GM19099 (cell line): Measurements from ENCODE around the gene ENTHD1.

Experiments
- POLR2A ChIP-seq: IDR thresholded peaks from 3 replicates; pipeline ENCODE4 v1.6.1; 2011; ENCODE audit warnings: low read depth; ENCODE audit not compliant: insufficient read length; ENCODE audit errors: extremely low read depth

The ENTHD1 gene

DNA sequence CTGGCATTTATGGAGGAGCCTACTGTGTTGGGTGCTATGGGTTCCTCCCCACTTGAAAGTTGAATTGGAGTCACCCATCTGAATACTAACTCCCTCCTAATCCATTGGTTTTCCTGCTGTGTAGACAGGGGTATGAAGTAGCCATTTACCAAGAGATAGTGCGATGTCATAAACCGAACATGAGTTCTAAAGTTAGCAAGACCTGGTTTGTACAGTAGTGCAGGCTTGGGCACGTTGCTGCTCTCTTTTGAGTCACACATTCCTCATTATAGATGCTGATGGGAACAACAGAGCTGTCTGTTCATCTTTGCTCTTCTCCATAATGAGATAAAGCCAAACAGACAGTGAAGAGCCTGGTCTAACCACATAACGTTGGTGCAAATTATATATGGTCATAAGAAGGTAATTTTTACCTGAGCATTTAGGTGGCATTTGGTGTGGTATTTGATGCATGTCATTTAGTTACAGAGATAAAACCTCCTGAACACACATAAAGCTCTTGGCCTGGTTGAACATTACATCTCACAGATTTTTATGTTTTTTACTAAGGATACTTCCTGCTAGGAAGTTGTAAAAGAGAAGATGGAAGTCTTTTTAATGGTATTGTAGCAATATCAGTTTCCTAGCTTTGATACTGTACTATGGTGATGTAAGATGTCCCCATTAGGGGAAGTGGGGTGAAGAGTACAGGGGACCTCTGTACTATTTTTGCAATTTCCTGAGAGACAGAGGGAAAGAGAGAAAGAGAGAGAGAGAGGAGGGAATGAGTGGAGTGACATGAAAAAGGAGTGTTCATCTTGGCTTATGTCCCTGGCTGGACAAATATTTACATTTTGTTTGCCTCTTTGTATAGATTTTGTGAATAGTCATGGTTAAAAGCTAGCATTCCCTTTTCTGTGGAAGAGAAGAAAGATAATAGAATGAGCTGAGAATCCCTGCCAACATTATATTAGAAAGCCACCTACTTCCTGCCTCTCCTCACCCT lies 35.3 kb upstream of the ENTHD1 start:
- TF ChIP-seq POLR2A: no peak

DNA sequence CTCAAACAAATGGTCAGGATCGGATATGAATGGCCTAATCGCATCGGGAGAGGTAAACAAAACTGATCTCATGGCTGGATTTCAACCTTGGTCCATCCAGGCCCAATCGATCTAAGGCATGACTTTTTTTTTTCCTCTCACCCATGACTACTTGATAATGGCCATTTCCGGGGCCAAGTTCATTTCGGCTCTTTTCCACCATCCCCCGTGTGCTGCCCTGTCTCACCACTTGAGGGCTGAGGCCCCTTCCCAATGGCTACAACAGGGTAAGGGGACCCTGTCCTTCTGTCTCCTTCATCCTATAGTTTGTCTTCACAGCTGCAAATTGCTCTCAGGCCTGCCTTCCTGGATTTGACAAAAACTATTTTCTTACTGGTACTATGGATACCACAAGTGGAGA lies 34.0 kb upstream of the ENTHD1 start:
- no peak for TF ChIP-seq POLR2A

DNA sequence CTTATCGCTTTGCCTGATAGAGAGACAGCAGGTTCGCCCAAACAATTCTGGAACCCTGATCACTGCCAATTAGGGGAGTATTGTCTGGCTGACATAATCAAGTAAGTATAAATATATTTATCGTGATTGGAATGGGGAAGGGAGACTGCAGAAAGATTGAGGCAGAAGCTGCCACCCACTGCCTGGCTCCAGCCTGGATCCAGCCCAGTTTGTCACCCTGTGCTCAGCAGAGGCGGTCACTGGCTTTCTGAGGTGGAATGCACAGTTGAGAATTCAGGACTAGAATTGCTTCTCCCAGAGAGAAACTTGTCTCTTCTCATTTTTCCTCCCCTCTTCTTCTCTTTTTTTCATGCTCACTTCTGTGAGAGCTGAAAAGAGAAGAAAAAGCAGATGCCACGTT lies 33.2 kb upstream of the ENTHD1 start:
- TF ChIP-seq POLR2A: no peak

DNA sequence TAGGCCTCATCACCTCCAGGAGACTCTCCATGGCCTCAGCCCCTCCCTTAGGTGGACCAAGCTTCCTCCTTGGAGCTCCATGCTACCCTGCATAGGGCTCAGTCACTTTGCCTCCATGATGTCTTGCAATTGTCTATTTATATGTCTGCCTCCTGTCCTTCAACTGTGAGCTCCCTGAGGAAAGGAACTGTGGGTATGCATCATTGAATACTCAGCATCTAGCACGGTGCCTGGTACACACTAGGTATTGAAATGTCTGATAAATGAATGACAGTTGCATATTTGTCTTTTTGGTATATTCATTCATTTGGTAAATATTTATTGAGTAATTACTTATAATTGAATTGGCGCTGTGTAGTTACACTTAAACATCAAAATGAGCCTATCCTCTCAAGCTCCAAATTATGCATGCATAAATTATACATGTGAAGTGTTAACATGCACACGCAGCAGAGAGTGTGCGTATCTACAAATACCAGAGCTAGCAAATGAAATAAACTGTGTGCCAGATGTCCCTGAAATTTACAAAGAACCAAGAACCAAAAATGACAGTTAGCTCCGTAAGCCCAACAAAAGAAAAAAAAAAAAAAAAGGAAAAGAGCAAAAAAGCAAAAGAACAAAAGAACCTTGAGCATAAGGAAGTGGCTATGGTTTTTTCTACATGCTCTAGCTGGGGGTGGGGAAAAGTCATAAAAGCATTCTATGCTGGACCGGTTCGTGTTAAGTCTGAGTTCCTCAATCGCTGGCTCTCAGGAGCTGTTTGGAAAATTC lies 32.5 kb upstream of the ENTHD1 start:
- no peak for TF ChIP-seq POLR2A

DNA sequence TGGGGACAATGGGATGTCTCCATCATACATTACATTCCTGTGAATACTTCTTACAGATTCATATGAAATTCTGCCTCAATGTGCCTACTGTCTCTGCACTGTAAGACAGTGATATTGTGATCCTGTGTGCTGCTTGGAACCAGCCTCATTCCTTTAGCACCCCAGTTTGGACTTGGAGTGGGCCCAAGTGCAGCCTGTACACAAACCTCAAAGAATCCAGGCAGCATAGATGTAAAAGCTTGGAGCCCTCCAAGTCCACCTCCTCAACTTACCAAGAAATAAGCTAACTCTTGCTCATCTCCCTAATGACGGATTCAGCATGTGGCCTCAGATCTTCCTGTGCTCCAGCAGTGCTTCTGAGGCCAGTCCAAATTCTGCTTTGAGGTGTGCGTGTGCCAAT lies 31.7 kb upstream of the ENTHD1 start:
- no peak for TF ChIP-seq POLR2A

DNA sequence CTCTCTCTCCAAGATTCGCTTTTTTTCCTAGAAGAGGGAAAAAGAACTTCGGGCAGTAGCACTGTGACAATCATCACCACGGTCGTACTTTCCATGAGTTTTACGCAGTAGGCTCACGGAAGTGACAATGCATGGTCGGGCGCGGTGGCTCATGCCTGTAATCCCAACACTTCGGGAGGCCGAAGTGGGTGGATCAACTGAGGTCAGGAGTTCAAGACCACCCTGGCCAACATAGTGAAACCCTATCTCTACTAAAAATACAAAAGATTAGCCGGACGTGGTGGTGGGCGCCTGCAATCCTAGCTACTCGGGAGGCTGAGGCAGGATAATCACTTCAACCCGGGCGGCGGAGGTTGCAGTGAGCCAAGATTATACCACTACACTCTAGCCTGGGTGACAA lies 30.7 kb upstream of the ENTHD1 start:
- TF ChIP-seq POLR2A: no peak

DNA sequence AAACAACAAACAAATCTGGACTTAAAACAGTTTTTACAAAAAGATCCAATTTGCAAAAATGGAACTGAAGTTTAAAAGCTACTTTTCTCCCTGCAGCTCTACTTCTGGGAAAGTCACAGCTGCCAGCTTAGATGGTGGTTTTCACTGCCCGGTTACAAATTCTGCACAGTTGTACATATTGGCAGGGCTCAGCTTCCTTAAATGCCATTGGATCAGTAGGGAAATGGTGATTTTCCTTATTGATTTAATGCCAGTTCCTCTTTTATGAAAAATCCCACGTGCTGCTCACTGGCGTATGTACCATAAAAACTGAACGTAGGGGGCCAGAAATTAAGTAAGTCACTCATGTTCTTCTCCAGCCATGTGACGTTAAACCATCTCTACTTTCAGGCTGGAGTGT lies 30.1 kb upstream of the ENTHD1 start:
- no peak for TF ChIP-seq POLR2A

DNA sequence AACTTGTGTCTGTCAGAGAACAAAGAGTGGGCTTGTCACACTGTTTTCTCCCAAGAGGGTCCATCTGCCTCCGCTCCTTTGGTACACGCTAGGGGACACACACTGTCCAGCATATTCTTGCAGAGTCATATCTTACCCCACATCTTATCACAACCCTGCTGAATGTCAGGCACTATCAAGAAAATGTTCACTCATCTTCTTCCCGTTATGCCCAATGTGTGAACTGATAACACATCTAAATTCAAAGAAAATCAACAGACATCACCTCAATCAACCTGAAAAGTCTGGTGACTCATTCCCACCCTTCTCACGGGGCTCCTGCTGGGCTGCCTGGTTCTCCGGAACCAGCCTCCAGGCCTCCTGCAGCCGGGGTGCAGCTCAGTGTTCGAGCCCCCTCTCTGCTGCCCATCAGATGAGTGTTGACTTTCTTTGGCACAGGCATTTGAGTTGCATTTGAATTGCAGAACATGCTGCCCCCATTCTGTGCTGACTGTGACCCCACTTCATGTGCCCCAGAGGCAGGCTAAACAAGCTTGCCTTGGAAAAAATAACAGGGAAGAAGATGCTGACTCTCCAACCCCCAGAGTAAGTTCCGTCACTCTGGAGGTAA lies 26.7 kb upstream of the ENTHD1 start:
- no peak for TF ChIP-seq POLR2A

DNA sequence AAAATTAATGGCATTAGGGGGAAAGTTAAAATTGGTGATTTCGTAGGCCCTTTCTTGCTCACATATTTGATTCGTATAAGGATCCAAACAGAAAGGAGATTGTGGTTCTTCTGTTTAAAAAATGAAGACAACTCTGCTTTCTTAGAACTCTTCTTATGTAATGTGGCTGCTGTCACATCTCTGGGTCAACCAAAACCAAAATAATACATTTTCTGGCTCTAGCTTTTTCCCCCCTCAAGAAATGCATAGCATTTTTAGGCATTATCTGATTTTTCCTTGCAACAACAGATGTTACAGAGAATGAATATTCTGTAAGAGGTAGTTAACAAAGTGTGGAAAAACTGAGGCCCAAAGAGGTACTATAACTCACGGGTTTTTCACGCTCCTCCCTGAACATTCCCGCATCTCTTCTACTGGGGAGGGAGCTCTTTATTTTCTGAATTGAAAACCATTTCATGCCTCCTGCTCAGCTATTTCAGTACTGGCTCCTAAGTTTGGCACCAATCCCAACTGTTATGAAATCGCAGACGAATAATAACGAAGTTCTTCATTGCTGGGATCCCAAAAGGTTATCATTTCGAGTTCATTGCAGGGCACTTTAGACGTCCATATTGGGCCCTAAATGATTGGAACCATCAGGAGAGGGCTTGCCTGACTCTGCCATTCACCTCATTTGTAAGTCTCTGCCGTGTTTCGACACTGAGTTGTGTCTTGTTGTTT lies 24.4 kb upstream of the ENTHD1 start:
- TF ChIP-seq POLR2A: no peak

DNA sequence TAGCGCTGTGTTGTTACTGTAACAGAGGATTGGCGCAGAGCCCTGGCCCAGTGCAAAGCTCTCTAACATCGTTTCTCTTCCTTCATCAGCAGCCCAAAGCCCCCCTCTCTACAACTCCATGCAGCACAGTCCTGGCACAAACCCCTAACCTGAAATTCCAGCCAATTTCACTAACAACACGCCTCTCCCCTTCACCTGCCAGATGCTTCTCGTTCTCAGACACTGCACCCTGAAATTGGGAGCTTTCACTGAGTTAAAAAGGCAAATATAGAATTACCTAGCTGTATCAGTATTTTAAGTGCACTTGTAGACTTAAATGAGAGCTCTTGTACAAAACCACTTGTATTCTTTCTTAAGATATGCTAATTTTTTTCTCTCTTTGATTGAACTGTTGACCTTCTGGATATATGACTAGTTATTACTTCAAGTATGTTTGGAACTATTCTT lies 23.7 kb upstream of the ENTHD1 start:
- TF ChIP-seq POLR2A: no peak

DNA sequence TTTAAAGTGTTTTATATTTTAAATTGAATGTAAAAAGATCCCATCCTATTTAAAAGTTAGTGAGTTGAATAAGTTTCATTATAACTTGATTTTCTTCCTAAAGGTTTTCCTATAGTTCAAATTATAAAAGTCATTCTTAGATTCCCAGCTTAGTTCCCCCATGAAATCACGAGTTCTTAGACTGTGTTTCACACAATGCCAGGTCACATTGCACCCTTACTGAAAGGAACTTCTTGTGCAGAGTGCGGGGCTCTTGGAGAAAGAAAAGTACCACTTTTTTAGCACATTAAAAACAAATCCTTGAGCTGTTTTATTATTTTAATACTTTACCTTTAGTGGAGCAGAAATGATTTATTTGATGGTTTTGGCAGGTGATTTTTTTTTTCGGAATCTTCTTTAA lies 22.9 kb upstream of the ENTHD1 start:
- no peak for TF ChIP-seq POLR2A

DNA sequence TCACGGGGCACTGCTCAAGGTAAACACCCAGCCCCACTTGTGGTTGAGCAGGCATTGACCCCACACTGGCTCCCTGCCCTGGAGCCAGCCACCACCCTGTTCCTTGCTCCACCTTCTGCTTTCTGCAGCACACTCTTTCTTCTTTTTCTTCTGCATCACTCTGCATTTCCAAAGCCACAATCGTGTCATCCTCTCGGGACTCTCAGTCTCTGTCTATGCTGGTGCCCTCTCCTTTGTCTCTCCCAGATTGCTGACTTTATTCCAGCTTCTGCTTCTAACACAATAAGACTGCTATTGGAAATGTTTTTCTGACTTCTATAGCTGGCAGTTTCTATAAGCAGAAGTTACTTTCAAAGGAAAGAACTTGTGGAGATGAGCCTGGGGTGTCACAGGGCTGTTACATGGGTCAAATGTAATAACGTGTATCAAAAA lies 21.8 kb upstream of the ENTHD1 start:
- TF ChIP-seq POLR2A: no peak

DNA sequence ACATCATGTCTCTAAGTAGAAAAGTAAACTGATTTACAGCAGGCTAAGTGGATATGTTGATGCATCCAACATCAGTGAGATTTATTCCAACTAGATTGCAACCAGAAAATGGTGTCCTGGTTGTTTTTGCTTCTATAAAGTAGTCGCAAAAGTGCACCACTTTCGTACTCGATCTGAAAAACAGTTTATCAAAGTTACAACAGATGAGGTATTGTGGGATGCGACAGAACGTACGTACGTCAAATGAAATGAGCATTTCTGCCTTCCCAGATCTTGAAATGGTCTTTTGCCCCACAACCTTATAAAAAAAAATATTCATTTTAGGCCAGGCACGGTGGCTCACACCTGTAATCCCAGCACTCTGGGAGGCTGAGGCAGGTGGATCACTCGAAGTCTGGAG lies 21.0 kb upstream of the ENTHD1 start:
- no peak for TF ChIP-seq POLR2A

DNA sequence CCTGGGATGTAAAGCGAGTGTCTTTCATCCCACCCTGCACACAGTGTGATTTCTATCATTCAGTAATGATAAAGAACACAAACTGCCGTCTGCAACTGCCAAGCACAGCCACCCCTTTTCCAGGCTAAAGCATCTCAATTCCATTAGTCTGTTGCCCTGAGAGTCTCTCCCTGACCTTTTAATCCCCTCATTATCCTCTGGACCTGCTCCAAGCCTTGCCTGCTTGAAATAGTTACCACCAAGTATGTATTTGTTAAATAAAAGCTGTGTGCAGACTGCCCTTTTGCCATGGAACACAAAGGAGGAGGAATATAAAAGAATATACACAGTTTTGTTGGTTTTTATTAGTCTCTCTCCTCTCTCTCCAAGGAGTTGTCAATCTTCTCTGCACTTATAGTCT lies 20.3 kb upstream of the ENTHD1 start:
- TF ChIP-seq POLR2A: no peak

DNA sequence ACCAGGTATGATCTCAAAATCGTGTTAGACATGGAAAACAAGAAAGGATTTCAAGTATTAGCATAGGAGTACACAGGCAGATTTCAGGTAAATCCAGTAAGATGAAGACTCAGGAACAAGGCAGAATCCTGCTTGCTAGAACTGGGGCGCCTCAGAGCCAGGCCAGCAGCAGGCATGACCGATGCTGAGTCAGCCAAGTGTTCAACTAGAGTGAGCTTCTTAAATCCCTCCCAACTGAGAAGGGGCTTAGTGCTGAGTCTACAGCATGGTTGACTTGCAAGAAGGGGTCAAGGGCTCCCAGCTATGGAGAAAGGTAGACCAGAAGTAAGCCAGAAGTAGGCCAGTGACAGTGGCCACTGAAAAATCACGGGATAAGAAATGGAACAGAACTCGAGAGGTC lies 19.8 kb upstream of the ENTHD1 start:
- TF ChIP-seq POLR2A: no peak
